ENCODE measurements around the gene KLK7. TPM values are rescaled to one million over a fixed set of nuclear protein-coding genes. Genes with fewer than 3 reads are reported as not detected.

Gene KLK7
- total RNA-seq, 1 experiment from 2014 or later, result not detected

DNA sequence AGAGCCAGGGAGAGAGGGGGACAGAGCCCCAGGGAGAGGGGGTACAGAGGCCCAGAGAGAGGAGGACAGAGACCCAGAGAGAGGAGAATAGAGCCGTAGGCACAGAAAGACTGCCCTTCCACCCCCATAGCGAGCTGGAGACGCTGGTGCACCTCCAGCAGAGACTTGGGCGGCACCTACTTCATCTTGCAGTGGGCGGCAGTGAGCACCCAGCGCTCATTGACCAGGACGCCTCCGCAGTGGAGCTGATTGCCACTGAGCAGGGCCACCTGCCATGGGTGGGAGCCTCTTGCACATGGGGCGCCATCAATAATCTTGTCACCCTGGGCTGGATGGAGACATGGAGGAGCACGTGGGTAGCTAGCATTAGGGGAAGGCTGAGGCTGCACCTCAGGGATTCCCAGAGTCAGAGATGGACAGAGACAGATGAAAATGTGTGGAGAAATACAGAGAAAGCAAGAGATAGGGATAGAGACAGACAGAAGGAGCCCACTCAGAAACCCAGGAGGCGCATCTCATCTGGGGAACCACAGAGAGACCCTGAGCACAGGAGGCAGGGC lies 2.0 kb downstream of the KLK7 start:
- H3K4me1 ChIP-seq (ENCODE audit: insufficient read depth, low read length, poor library complexity, severe bottlenecking), result no peaks in the 10 kb centered on the region
- intact Hi-C loops (cut with micrococcal nuclease; ENCODE audit: unreplicated experiment), result no loop called here
- DNase-seq (ENCODE audit: low spot score), result no peak
- BruUV-seq (replicated peaks), result no TSS peak
- H3K9me3 ChIP-seq (ENCODE audit: low read depth, low read length, poor library complexity, severe bottlenecking), result no peaks in the 10 kb centered on the region
- no peaks in the 10 kb centered on the region for H3K36me3 ChIP-seq (ENCODE audit: insufficient read depth, low read length, poor library complexity, severe bottlenecking)
- CTCF ChIA-PET, result no interaction called here
- H3K27me3 ChIP-seq (replicated peaks; ENCODE audit: insufficient read depth, low read depth, low read length, poor library complexity), result peaks cover 72% of the 10 kb centered on the region
- H3K27ac ChIP-seq (ENCODE audit: low read depth, low read length, poor library complexity, severe bottlenecking), result no peak overlapping the region
- TF ChIP-seq EZH2 (IDR thresholded peaks at IDR 0.05; ENCODE audit: borderline replicate concordance, low read depth, low read length, poor library complexity, severe bottlenecking), result no peak
- TF ChIP-seq, protein P1, sequence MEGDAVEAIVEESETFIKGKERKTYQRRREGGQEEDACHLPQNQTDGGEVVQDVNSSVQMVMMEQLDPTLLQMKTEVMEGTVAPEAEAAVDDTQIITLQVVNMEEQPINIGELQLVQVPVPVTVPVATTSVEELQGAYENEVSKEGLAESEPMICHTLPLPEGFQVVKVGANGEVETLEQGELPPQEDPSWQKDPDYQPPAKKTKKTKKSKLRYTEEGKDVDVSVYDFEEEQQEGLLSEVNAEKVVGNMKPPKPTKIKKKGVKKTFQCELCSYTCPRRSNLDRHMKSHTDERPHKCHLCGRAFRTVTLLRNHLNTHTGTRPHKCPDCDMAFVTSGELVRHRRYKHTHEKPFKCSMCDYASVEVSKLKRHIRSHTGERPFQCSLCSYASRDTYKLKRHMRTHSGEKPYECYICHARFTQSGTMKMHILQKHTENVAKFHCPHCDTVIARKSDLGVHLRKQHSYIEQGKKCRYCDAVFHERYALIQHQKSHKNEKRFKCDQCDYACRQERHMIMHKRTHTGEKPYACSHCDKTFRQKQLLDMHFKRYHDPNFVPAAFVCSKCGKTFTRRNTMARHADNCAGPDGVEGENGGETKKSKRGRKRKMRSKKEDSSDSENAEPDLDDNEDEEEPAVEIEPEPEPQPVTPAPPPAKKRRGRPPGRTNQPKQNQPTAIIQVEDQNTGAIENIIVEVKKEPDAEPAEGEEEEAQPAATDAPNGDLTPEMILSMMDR (conservative IDR thresholded peaks at IDR 0.05; ENCODE audit: low read depth, low read length), result no peak
- POLR2A ChIA-PET (ENCODE audit: low non-redundant PET), result no interaction called here
- no peak overlapping the region for H3K4me3 ChIP-seq (ENCODE audit: low read depth, low read length, poor library complexity, severe bottlenecking)

DNA sequence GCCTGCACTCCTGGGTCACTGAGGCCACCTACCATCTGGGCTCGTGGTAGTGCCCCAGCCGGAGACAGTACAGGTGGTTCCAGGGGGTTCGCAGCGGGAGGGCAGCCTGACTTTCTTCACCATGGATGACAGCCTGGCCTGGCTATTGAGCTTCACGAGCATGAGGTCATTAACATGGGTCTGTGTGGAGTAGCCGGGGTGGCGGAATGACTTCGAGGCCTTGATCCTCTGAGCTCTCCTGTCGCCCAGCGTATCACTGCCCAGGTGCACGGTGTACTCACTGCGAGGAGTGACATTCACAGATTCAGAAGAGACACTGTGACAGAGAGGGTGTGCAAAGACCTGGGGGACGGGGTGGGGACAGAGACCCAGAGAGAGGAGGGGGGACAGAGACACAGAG lies 3.5 kb downstream of the KLK7 start:
- POLR2A ChIA-PET (ENCODE audit: low non-redundant PET), result no interaction called here

DNA sequence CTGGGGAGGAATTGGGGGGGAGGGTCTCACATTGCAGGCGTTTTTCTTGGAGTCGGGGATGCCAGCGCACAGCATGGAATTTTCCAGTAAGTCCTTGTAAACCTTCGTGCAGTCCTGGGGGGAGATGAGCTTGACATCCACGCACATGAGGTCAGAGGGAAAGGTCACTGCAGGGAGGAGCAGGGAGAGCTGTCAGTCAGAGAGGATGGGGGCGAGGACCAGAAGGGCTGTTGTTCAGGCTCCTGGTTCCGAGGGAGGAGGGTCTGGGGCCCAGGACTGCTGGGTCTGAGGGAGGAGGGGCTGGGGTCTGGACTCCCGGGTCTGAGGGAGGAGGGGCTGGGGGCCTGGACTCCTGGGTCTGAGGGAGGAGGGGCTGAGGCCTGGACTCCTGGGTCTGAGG lies 4.0 kb downstream of the KLK7 start:
- no peak for DNase-seq (ENCODE audit: low spot score)
- POLR2A ChIA-PET (ENCODE audit: low non-redundant PET), result no interaction called here
- no peaks in the 10 kb centered on the region for H3K4me1 ChIP-seq (ENCODE audit: insufficient read depth, low read length, poor library complexity, severe bottlenecking)
- H3K4me3 ChIP-seq (ENCODE audit: low read depth, low read length, poor library complexity, severe bottlenecking), result no peak overlapping the region
- no TSS peak for BruUV-seq (replicated peaks)
- H3K36me3 ChIP-seq (ENCODE audit: insufficient read depth, low read length, poor library complexity, severe bottlenecking), result no peaks in the 10 kb centered on the region
- intact Hi-C loops (cut with micrococcal nuclease; ENCODE audit: unreplicated experiment), result no loop called here
- TF ChIP-seq EZH2 (IDR thresholded peaks at IDR 0.05; ENCODE audit: borderline replicate concordance, low read depth, low read length, poor library complexity, severe bottlenecking), result no peak
- TF ChIP-seq, protein P1 (conservative IDR thresholded peaks at IDR 0.05; ENCODE audit: low read depth, low read length), result no peak
- H3K27me3 ChIP-seq (replicated peaks; ENCODE audit: insufficient read depth, low read depth, low read length, poor library complexity), result peaks cover 64% of the 10 kb centered on the region
- H3K9me3 ChIP-seq (ENCODE audit: low read depth, low read length, poor library complexity, severe bottlenecking), result no peaks in the 10 kb centered on the region
- CTCF ChIA-PET, result no interaction called here
- H3K27ac ChIP-seq (ENCODE audit: low read depth, low read length, poor library complexity, severe bottlenecking), result no peak overlapping the region

More for the DNA sequence above, 3.5 kb downstream of the KLK7 start:
- Histone ChIP-seq H3K27me3 (replicated peaks; ENCODE audit: insufficient read depth, low read depth, low read length, poor library complexity) (peaks cover 68% of the 10 kb centered on the region), H3K9me3 (ENCODE audit: low read depth, low read length, poor library complexity, severe bottlenecking) (no peaks in the 10 kb centered on the region), H3K27ac (ENCODE audit: low read depth, low read length, poor library complexity, severe bottlenecking) (no peak overlapping the region), H3K4me1 (ENCODE audit: insufficient read depth, low read length, poor library complexity, severe bottlenecking) (no peaks in the 10 kb centered on the region), H3K36me3 (ENCODE audit: insufficient read depth, low read length, poor library complexity, severe bottlenecking) (no peaks in the 10 kb centered on the region), H3K4me3 (ENCODE audit: low read depth, low read length, poor library complexity, severe bottlenecking) (no peak overlapping the region)
- BruUV-seq (replicated peaks), result no TSS peak
- no peak for DNase-seq (ENCODE audit: low spot score)
- CTCF ChIA-PET, result no interaction called here
- intact Hi-C loops (cut with micrococcal nuclease; ENCODE audit: unreplicated experiment), result no loop called here
- TF ChIP-seq EZH2 (IDR thresholded peaks at IDR 0.05; ENCODE audit: borderline replicate concordance, low read depth, low read length, poor library complexity, severe bottlenecking), result no peak
- TF ChIP-seq, protein P1 (conservative IDR thresholded peaks at IDR 0.05; ENCODE audit: low read depth, low read length), result no peak
